Smooth muscle cell (in vitro differentiated cells): ENCODE results near the gene CACNG1. TPM values are rescaled to one million over a fixed set of nuclear protein-coding genes. Genes with fewer than 3 reads are reported as not detected.

Source experiments
- DNase-seq: peaks from one replicate; lab custom pipeline; 2025; ENCODE audit not compliant: unreplicated experiment; lab: John Stamatoyannopoulos, UW
- H2AFZ ChIP-seq: fragments of 200-600 bp; sonication (generic); 2 replicates; pipeline ENCODE4 v1.6.0; 2016; ENCODE audit warnings: antibody characterized with exemption, low read depth, mild to moderate bottlenecking
- H3F3A ChIP-seq: fragments of 200-600 bp; sonication (generic); 2 replicates; pipeline ENCODE4 v1.6.0; 2017; ENCODE audit warnings: antibody characterized with exemption, low read depth
- H3K27ac ChIP-seq: fragments of 200-600 bp; sonication (generic); 2 replicates; pipeline ENCODE4 v1.5.1; 2016; ENCODE audit warnings: low read depth, mild to moderate bottlenecking
- H3K27me3 ChIP-seq: fragments of 200-600 bp; sonication (generic); 2 replicates; pipeline ENCODE4 v1.6.1; 2016; ENCODE audit warnings: low read depth, mild to moderate bottlenecking
- H3K36me3 ChIP-seq: fragments of 200-600 bp; sonication (generic); 2 replicates; pipeline ENCODE4 v1.5.1; 2016; ENCODE audit warnings: low read depth
- H3K4me1 ChIP-seq: fragments of 200-600 bp; sonication (generic); 2 replicates; pipeline ENCODE4 v1.5.1; 2016; ENCODE audit warnings: low read depth
- H3K4me2 ChIP-seq: fragments of 200-600 bp; sonication (generic); 2 replicates; pipeline ENCODE4 v1.6.0; 2016; ENCODE audit warnings: mild to moderate bottlenecking
- H3K4me3 ChIP-seq: fragments of 200-600 bp; sonication (generic); 2 replicates; pipeline ENCODE4 v1.5.1; 2016; ENCODE audit warnings: mild to moderate bottlenecking
- H3K79me2 ChIP-seq: fragments of 200-600 bp; sonication (generic); 2 replicates; pipeline ENCODE4 v1.6.0; 2016; ENCODE audit warnings: low read depth, mild to moderate bottlenecking
- H3K9ac ChIP-seq: fragments of 200-600 bp; sonication (generic); 2 replicates; pipeline ENCODE4 v1.6.0; 2016; ENCODE audit warnings: low read depth
- H3K9me3 ChIP-seq: fragments of 200-600 bp; sonication (generic); replicated peaks from 2 replicates; pipeline ENCODE4 v1.5.1; 2016; ENCODE audit warnings: low read depth
- H4K20me1 ChIP-seq: fragments of 200-600 bp; sonication (generic); 2 replicates; pipeline ENCODE4 v1.6.0; 2016; ENCODE audit warnings: low read depth
- WGBS: methylation state at CpG from one replicate; pipeline ENCODE4 v1.1.7; 2016; ENCODE audit warnings: low lambda C conversion rate; 5-methylcytosine and 5-hydroxymethylcytosine counted together
- polyA plus RNA-seq: library from polyadenylated mRNA; unstranded; fragments of >200 nt; fragmentation: Nextera tagmentation; extraction: Ambion mirVana; gene quantifications from 2 replicates; pipeline ENCODE4 v1.2.1, GENCODE V29; 2016
- total RNA-seq: library from RNA; depleted of rRNA; stranded (reverse); fragments of >200 nt; gene quantifications from 2 replicates; pipeline ENCODE4 v1.2.3, GENCODE V29; 2014
- TF ChIP-seq, protein P1 (sequence below): fragments of 200-600 bp; sonication (generic); IDR thresholded peaks from 2 replicates; pipeline ENCODE4 v1.5.1; 2017; ENCODE audit warnings: borderline replicate concordance, mild to moderate bottlenecking, antibody characterized with exemption; ENCODE audit not compliant: insufficient read depth, poor library complexity, severe bottlenecking

CACNG1 gene
- total and polyA plus RNA-seq, 2 experiments from 2014 or later: not detected

DNA sequence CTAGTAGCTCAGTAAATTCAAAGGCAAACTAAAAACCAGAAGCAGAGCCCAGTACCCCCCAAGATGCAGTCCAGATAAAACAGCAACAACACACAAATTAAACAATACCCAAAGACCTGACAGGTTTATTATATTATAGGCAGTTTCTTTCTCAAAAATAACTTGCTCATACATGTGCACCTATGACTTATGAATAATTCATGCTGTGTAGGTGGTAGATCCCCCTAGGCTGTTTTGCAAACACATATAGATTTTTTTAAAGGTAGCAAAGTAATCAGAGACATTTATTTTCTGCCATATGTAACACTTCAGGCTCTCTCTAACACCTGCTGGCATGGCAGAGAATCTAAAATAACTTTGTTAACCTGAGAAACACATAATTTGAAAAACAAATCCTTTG lies 27.2 kb downstream of the CACNG1 start:
- Histone ChIP-seq H3K9me3 (no peaks in the 10 kb centered on the region), H3K9ac (no peak overlapping the region), H3K36me3 (peaks cover 3% of the 10 kb centered on the region), H3K79me2 (no peaks in the 10 kb centered on the region), H2AFZ (no peak overlapping the region), H3K27ac (no peak overlapping the region), H3K27me3 (no peaks in the 10 kb centered on the region), H3K4me1 (no peaks in the 10 kb centered on the region), H3K4me3 (no peak overlapping the region), H3F3A (peaks cover 5% of the 10 kb centered on the region), H4K20me1 (peaks cover 3% of the 10 kb centered on the region), H3K4me2 (no peak overlapping the region)
- TF ChIP-seq, protein P1, sequence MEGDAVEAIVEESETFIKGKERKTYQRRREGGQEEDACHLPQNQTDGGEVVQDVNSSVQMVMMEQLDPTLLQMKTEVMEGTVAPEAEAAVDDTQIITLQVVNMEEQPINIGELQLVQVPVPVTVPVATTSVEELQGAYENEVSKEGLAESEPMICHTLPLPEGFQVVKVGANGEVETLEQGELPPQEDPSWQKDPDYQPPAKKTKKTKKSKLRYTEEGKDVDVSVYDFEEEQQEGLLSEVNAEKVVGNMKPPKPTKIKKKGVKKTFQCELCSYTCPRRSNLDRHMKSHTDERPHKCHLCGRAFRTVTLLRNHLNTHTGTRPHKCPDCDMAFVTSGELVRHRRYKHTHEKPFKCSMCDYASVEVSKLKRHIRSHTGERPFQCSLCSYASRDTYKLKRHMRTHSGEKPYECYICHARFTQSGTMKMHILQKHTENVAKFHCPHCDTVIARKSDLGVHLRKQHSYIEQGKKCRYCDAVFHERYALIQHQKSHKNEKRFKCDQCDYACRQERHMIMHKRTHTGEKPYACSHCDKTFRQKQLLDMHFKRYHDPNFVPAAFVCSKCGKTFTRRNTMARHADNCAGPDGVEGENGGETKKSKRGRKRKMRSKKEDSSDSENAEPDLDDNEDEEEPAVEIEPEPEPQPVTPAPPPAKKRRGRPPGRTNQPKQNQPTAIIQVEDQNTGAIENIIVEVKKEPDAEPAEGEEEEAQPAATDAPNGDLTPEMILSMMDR: no peak
- DNase-seq: no peak

- H4K20me1 ChIP-seq: peaks cover 11% of the 10 kb centered on the region
- no peaks in the 10 kb centered on the region for H3K27me3 ChIP-seq
- H3K27ac ChIP-seq: no peak overlapping the region
- H3K9me3 ChIP-seq: no peaks in the 10 kb centered on the region
- H3K4me3 ChIP-seq: no peak overlapping the region
- H3K4me1 ChIP-seq: no peaks in the 10 kb centered on the region
- no peak overlapping the region for H3K9ac ChIP-seq
- TF ChIP-seq, protein P1: no peak
- no peaks in the 10 kb centered on the region for H3K79me2 ChIP-seq
- no peak for DNase-seq
- no peak overlapping the region for H3K4me2 ChIP-seq
- peaks cover 3% of the 10 kb centered on the region for H3K36me3 ChIP-seq
- H3F3A ChIP-seq: peaks cover 5% of the 10 kb centered on the region
- H2AFZ ChIP-seq: no peak overlapping the region
- WGBS: over 99% methylated on average over 3 of the region's 3 CpGs
These were observed 28.5 kb downstream of the CACNG1 start for GRCh38 chr17:67072885-67073284.

DNA sequence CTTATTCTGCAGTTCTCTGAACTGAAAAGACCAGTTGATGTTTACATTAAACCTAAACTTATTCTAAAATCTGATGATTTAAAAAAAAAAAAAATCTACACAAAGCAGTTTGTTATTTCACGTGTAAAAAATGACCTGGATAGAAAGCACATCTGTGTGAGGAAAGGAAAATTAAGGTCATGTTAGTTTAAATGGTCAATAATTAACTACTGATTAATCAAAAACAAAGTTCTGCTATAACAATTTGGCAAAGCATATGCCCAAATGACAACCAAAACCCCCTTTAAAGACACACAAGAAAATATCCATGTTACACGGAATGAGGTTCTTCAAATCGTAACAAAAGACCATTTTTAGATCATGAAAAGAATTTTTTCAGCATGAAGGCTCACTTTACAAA lies 30.4 kb downstream of the CACNG1 start:
- Histone ChIP-seq H3K79me2 (no peaks in the 10 kb centered on the region), H3K27me3 (no peaks in the 10 kb centered on the region), H3K9ac (no peak overlapping the region), H3K27ac (no peak overlapping the region), H3F3A (peaks cover 4% of the 10 kb centered on the region), H3K4me2 (no peak overlapping the region), H4K20me1 (peaks cover 23% of the 10 kb centered on the region), H3K9me3 (no peaks in the 10 kb centered on the region), H3K4me1 (no peaks in the 10 kb centered on the region), H2AFZ (no peak overlapping the region), H3K4me3 (no peak overlapping the region), H3K36me3 (peaks cover 3% of the 10 kb centered on the region)
- no peak for DNase-seq
- WGBS: 97% methylated on average over 3 of the region's 3 CpGs
- TF ChIP-seq, protein P1: no peak

- Histone ChIP-seq H3F3A (no peaks in the 10 kb centered on the region), H4K20me1 (peaks cover 37% of the 10 kb centered on the region), H3K9ac (no peak overlapping the region), H3K4me1 (no peaks in the 10 kb centered on the region), H3K27me3 (no peaks in the 10 kb centered on the region), H3K4me3 (no peak overlapping the region), H3K27ac (no peak overlapping the region), H3K36me3 (peaks cover 3% of the 10 kb centered on the region), H3K9me3 (no peaks in the 10 kb centered on the region), H3K4me2 (no peak overlapping the region), H2AFZ (no peak overlapping the region), H3K79me2 (no peaks in the 10 kb centered on the region)
- no peak for DNase-seq
- 84% methylated on average over 7 of the region's 7 CpGs for WGBS
- TF ChIP-seq, protein P1: no peak
These were observed 31.9 kb downstream of the CACNG1 start for GRCh38 chr17:67076290-67076689.
